Activated CD4-positive, alpha-beta T cell treated with anti-CD3 and anti-CD28 coated beads, Interleukin-2, amount 50 U/mL, for 16 hours (primary cell): Measurements from ENCODE around the gene ITPRIPL2.

ENCODE experiments used
- DNase-seq: peaks from one replicate; pipeline ENCODE4 v3.0.0-alpha.2; 2020

Gene ITPRIPL2

GRCh38 chr16:19113577-19114358, at the start of gene ITPRIPL2:
Gene ITPRIPL2 (plus strand): TSS chr16:19113964. CDS start chr16:19114462, 498 bp downstream.
- DNase-seq = peak; percentile 31

- no peak for DNase-seq
These were observed 46.8 kb upstream of the ITPRIPL2 start for GRCh38 chr16:19066988-19067348.

- DNase-seq = peak; percentile 100
These were observed 46.2 kb upstream of the ITPRIPL2 start, which contains the start of gene COQ7 for GRCh38 chr16:19067349-19068236. Gene COQ7 (plus strand): TSS chr16:19067614. CDS start chr16:19067665, 51 bp downstream.

GRCh38 chr16:19068237-19068815, 45.4 kb upstream of the ITPRIPL2 start:
- no peak for DNase-seq

- peak; percentile 62 for DNase-seq
These were observed 41.7 kb upstream of the ITPRIPL2 start for GRCh38 chr16:19071811-19072777.

GRCh38 chr16:19073344-19073743, 40.4 kb upstream of the ITPRIPL2 start:
- no peak for DNase-seq

GRCh38 chr16:19073863-19074262, 39.9 kb upstream of the ITPRIPL2 start:
- no peak for DNase-seq

GRCh38 chr16:19075511-19075910, 38.3 kb upstream of the ITPRIPL2 start:
- DNase-seq = no peak

- no peak for DNase-seq
These were observed 35.9 kb upstream of the ITPRIPL2 start for GRCh38 chr16:19077879-19078278.

GRCh38 chr16:19083670-19084069, 30.1 kb upstream of the ITPRIPL2 start:
- no peak for DNase-seq

GRCh38 chr16:19084139-19084538, 29.6 kb upstream of the ITPRIPL2 start:
- DNase-seq = no peak

- no peak for DNase-seq
These were observed 28.9 kb upstream of the ITPRIPL2 start for GRCh38 chr16:19084879-19085278.

GRCh38 chr16:19085679-19086200, 28.0 kb upstream of the ITPRIPL2 start:
- DNase-seq = no peak

GRCh38 chr16:19086322-19087199, 27.2 kb upstream of the ITPRIPL2 start:
- peak; percentile 83 for DNase-seq

- DNase-seq = no peak
These were observed 25.3 kb upstream of the ITPRIPL2 start for GRCh38 chr16:19088341-19088916.

- no peak for DNase-seq
These were observed 24.3 kb upstream of the ITPRIPL2 start for GRCh38 chr16:19089410-19089955.

GRCh38 chr16:19090916-19091315, 22.8 kb upstream of the ITPRIPL2 start:
- DNase-seq = no peak

- no peak for DNase-seq
These were observed 20.9 kb upstream of the ITPRIPL2 start for GRCh38 chr16:19092653-19093410.
